Measurements from ENCODE around the gene LYPD8.

Gene LYPD8

GRCh38 chr1:248757784-248758195 is 2.2 kb upstream of the LYPD8 start:
- no peak for DNase-seq

GRCh38 chr1:248756636-248757035 is 1.1 kb upstream of the LYPD8 start:
- no peak for DNase-seq

GRCh38 chr1:248756151-248756550 is 592 bp upstream of the LYPD8 start:
- DNase-seq, result no peak

- no peak for DNase-seq
These were observed 1.8 kb downstream of the LYPD8 start for GRCh38 chr1:248753708-248754280.

GRCh38 chr1:248753029-248753594 is 2.4 kb downstream of the LYPD8 start:
- no peak for DNase-seq

- no peak for DNase-seq
These were observed 3.2 kb downstream of the LYPD8 start for GRCh38 chr1:248752161-248753028.

- DNase-seq, result no peak
These were observed 3.9 kb downstream of the LYPD8 start for GRCh38 chr1:248751635-248752034.

- no peak for DNase-seq
These were observed 4.4 kb downstream of the LYPD8 start for GRCh38 chr1:248751142-248751541.

GRCh38 chr1:248750496-248750895 is 5.1 kb downstream of the LYPD8 start:
- no peak for DNase-seq

GRCh38 chr1:248748211-248748610 is 7.3 kb downstream of the LYPD8 start:
- DNase-seq, result no peak

GRCh38 chr1:248740876-248741275 is 14.7 kb downstream of the LYPD8 start:
- no peak for DNase-seq

GRCh38 chr1:248739572-248740205 is 15.9 kb downstream of the LYPD8 start:
- no peak for DNase-seq

- DNase-seq, result no peak
These were observed 18.1 kb downstream of the LYPD8 start for GRCh38 chr1:248737457-248737856.

GRCh38 chr1:248736977-248737376 is 18.6 kb downstream of the LYPD8 start:
- DNase-seq, result no peak

GRCh38 chr1:248733566-248733965 is 22.0 kb downstream of the LYPD8 start:
- DNase-seq, result no peak

- no peak for DNase-seq
These were observed 24.8 kb downstream of the LYPD8 start for GRCh38 chr1:248730507-248731335.

- no peak for DNase-seq
These were observed 41.3 kb downstream of the LYPD8 start for GRCh38 chr1:248714248-248714647.

- no peak for DNase-seq
These were observed 45.2 kb downstream of the LYPD8 start for GRCh38 chr1:248710305-248710900.

GRCh38 chr1:248704606-248705005 is 51.0 kb downstream of the LYPD8 start:
- DNase-seq, result no peak

GRCh38 chr1:248703674-248704073 is 51.9 kb downstream of the LYPD8 start:
- DNase-seq, result no peak

GRCh38 chr1:248702714-248703113 is 52.8 kb downstream of the LYPD8 start, which contains the start of gene OR14I1:
Gene OR14I1, minus strand, starts transcription at chr1:248702766.
- no peak for DNase-seq

- DNase-seq, result no peak
These were observed 56.5 kb downstream of the LYPD8 start for GRCh38 chr1:248699099-248699498.

All from fibroblast of skin of back (primary cell).